OCI-LY7 (cell line): ENCODE results near the gene SLX4IP.

Source experiments
- EZH2phosphoT487 ChIP-seq: fragments of 200-600 bp; sonication (generic); IDR thresholded peaks from 2 replicates; pipeline ENCODE4 v1.6.1; 2018; ENCODE audit warnings: low read depth, borderline replicate concordance, mild to moderate bottlenecking, mixed run types, antibody characterized with exemption, low read length, moderate library complexity, mixed read lengths
- TF ChIP-seq, protein P1 (sequence below): fragments of 200-600 bp; sonication (generic); conservative IDR thresholded peaks from 2 replicates; pipeline ENCODE4 v1.5.1; 2014; ENCODE audit warnings: mild to moderate bottlenecking, antibody characterized with exemption, low read length, moderate library complexity, mixed read lengths

- TF ChIP-seq, protein P1, sequence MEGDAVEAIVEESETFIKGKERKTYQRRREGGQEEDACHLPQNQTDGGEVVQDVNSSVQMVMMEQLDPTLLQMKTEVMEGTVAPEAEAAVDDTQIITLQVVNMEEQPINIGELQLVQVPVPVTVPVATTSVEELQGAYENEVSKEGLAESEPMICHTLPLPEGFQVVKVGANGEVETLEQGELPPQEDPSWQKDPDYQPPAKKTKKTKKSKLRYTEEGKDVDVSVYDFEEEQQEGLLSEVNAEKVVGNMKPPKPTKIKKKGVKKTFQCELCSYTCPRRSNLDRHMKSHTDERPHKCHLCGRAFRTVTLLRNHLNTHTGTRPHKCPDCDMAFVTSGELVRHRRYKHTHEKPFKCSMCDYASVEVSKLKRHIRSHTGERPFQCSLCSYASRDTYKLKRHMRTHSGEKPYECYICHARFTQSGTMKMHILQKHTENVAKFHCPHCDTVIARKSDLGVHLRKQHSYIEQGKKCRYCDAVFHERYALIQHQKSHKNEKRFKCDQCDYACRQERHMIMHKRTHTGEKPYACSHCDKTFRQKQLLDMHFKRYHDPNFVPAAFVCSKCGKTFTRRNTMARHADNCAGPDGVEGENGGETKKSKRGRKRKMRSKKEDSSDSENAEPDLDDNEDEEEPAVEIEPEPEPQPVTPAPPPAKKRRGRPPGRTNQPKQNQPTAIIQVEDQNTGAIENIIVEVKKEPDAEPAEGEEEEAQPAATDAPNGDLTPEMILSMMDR: no peak
- no peak for TF ChIP-seq EZH2phosphoT487
These were observed 3.0 kb upstream of the SLX4IP start for GRCh38 chr20:10432079-10432478.
